Stimulated activated CD4-positive, alpha-beta T cell treated with anti-CD3 and anti-CD28 coated beads, Interleukin-4, amount 100 ng/mL, for 24 hours (primary cell): ENCODE results near the gene CDK5.

Source experiments
- DNase-seq: peaks from one replicate; pipeline ENCODE4 v3.0.0-alpha.2; 2020

Gene CDK5

DNA sequence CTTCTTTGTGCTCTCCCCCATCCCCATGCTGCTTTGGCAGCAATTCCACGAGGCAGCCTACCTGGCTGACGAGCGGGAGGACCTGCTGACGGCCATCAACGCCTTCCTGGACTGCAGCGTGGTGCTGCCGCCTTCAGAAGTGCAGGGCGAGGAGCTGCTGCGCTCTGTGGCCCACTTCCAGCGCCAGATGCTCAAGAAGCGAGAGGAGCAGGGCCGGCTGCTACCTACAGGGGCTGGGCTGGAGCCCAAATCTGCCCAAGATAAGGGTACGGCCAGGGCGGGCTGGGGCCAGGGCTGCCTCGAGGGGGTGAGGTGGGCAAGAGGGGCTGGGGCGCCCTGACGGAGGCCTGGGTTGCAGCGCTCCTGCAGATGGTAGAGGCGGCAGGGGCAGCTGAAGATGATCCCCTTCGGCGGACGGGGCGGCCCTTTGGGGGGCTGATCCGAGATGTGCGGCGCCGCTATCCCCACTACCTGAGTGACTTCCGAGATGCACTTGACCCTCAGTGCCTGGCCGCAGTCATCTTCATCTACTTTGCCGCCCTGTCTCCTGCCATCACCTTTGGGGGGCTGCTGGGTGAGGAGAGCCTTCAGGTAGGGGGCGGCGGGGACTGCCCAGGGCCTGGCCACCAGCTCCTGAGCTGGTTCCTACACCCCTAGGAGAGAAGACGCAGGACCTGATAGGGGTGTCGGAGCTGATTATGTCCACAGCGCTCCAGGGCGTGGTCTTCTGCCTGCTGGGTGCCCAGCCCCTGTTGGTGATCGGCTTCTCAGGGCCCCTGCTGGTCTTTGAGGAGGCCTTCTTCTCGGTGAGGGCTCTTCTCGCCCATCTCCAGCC, 13.6 kb upstream of the CDK5 start:
- DNase-seq = no peak

DNA sequence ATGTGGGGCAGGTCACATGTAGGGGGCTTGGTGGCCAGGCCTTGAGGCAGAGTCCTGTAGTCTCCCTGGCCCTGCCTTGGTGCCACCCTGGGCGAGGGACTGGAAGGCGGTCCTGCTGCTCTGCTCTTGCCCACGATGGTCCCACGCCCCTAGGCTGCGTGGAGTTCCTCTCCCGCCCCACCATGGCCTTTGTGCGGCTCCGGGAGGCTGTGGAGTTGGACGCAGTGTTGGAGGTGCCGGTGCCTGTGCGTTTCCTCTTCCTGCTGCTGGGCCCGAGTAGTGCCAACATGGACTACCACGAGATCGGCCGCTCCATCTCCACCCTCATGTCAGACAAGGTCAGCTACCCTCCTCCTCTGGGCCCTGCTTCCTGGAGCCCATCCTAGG, 12.9 kb upstream of the CDK5 start:
- no peak for DNase-seq

DNA sequence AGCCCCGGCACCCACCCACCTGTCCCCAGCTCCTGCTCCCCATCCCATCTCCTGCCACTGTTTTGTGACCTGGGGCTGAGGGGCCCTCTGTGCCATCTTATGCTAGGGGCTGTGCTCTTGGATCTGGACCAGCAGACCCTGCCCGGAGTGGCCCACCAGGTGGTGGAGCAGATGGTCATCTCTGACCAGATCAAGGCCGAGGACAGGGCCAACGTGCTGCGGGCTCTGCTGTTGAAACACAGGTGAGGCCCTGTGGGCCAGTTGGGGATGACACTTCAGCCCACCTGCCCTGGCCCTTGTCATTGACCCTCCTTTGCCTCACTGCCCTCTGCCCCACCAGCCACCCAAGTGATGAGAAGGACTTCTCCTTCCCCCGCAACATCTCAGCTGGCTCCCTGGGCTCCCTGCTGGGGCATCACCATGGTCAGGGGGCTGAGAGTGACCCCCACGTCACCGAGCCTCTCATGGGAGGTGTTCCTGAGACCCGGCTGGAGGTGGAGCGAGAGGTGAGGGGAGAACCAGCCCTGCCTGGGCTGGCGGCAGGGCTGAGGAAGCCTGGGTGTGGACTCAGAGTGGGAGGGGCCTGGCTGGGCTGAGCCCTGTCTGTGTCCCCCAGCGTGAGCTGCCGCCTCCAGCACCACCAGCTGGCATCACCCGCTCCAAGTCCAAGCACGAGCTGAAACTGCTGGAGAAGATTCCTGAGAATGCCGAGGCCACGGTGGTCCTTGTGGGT, 12.3 kb upstream of the CDK5 start:
- DNase-seq = no peak

- no peak for DNase-seq
Observed at GRCh38 chr7:151068069-151068773, 10.5 kb upstream of the CDK5 start.

DNA sequence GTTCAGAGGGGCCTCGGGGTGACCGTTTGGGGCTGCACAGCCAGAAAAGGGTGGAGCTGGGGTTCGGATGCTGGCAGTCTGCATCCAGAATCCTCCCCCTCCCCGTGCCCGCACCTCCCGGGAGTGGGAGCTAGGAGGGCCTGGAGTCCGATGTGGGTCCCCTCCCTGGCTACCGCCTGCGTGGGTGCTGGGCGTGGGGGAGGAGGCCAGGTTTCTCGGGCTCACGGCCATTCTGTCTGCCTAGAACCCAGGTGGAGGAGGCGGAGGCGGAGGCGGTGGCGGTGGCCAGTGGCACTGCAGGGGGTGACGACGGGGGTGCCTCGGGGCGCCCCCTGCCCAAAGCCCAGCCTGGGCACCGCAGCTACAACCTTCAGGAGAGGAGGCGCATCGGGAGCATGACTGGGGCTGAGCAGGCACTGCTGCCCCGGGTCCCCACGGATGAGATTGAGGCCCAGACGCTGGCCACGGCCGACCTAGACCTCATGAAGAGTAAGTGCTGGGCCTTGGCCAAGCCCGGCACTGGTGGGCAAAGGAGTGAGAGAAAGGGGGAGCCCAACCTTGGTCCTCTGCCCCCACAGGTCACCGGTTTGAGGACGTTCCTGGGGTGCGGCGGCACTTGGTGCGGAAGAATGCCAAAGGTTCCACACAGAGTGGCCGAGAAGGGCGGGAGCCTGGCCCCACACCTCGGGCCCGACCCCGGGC, 8.7 kb upstream of the CDK5 start:
- DNase-seq = no peak

DNA sequence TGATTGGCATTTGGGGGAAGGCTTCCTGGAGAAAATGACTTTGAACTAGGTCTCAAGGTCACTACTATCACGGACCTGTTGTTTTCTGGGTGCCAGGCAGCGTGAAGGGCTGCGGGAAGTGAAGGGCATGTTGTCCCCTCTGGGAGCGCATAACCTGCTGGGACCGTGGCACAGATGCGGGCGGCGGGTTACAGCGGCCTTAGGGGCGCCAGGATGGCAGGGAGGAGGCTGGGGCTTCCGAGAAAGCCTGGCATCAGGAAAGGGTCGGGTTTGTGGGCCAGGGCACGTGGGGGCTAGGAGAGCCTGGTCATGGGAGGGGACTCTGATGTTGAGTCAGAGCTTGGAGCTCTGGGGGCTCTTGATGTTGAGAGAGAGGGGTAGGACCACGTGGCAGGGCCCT, 7.8 kb upstream of the CDK5 start:
- DNase-seq = no peak

GRCh38 chr7:151064993-151065392, 7.3 kb upstream of the CDK5 start:
- DNase-seq = no peak

GRCh38 chr7:151064454-151064853, 6.8 kb upstream of the CDK5 start:
- no peak for DNase-seq

- DNase-seq = no peak
Observed at GRCh38 chr7:151063212-151063561, 5.5 kb upstream of the CDK5 start.

DNA sequence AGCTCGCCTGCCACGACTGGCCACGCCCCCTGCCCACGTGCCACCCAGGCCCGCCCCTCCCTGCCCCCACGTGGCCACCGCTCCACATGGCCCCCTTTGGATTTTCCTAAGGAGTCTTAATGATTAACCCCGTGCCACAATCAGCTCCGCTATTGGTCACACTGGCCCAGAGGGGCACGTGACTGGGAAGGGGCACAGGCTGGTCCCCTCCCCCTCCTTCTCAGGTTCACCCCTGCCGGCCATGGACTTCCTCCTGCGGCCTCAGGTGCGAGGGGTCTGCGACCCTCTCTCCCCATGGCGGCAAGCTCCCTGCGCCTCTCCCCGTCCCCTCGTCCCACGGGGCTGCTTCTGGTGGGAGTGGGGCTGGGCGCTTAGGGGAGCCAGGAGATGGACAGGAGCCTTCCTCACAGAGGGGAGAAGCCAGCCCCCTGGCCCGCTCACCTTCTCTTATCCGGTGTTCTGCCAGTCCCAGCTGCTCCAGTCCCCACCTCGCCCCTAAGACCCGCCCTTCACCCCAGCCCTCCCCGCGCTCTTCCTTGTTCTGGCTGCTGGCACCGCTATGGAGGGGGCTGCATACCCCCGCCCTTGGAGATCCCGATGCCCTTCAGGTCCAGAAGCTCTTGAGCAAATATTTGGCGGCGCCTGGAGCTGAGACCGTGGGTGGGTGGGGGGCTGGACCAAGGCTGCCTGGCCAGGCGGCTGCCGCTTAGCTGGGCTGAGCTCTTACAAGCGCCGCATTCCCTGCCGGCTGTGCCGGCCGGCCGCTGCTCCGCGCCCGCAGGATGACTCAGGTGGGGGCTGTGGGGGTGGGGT, 4.9 kb upstream of the CDK5 start:
- no peak for DNase-seq

GRCh38 chr7:151062111-151062398, 4.4 kb upstream of the CDK5 start:
- DNase-seq = no peak

DNA sequence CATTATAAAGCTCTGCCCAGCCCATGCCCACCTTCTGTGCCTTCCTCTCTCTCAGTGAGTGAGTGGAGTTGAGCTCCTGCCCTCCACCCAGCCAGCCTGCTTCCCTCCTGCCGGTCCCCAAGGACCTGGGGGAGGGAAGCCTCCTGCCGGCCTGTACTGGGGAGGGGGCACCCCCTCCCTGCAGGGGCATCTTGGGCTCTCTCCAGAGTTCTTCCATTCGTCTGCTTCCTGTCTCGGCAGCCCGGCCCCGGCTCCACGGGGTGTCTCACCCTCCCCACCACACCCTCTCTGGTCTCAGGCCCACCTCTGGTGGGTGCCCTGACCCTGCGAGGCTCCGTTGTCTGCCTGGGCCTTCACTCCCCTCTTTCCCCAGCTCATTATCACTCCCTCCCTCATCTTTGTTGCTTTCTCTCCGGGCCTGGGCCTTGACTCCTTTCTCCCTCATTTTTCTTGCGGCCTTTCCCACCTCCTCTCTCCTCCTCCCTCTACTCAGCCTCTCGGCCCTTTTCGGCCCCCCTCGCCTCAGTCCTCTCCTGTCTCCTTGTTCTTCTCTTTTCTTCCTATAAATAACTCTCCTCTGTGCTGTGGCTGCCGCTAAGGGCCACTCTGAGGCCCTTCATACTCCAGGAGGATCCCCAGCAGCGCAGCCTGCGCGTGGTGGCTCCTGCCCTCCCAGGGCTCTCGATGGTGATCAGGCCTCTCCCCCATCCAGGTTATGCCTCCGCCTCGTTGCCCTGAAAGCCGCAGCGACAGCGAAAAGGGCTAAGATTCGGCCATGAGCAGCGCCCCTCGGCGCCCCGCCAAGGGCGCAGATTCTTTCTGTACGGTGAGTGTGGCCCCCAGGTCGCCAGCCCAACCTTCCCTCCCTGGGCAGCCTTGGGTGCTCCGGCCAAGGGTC, 3.8 kb upstream of the CDK5 start:
- no peak for DNase-seq

GRCh38 chr7:151060416-151061212, 2.9 kb upstream of the CDK5 start:
- no peak for DNase-seq

DNA sequence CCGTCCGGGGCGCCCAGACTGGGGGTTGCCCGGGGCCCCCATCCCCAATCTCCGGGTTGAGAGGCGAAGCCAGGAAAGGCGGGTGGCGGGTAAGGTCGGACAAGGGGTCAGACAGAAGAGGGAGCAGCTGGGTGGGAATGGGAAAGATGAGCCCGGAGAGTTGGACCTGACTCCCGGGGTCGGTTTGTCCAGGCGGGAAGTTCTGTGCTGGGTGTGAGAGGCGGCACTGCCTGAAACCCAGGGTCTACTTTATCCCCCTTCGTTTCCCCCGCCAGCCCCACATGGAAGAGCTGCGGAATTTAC, 2.4 kb upstream of the CDK5 start:
- DNase-seq = no peak

GRCh38 chr7:151059367-151060112, 1.8 kb upstream of the CDK5 start, which contains the start of gene SLC4A2:
Gene SLC4A2 (plus strand): TSS chr7:151059589. CDS start chr7:151061988, 2,399 bp downstream.
- DNase-seq = peak; percentile 65

GRCh38 chr7:151058781-151059366, 1.2 kb upstream of the CDK5 start:
- peak; percentile 17 for DNase-seq

- DNase-seq = peak; percentile 98
Observed at GRCh38 chr7:151057989-151058780, 488 bp upstream of the CDK5 start.

- no peak for DNase-seq
Observed at GRCh38 chr7:151056666-151057505, 811 bp downstream of the CDK5 start.
